Measurements from ENCODE around the gene GNAO1.
A peak's percentile ranks its signal among the peaks of the same experiment; 100 is the strongest.

The GNAO1 gene

DNA sequence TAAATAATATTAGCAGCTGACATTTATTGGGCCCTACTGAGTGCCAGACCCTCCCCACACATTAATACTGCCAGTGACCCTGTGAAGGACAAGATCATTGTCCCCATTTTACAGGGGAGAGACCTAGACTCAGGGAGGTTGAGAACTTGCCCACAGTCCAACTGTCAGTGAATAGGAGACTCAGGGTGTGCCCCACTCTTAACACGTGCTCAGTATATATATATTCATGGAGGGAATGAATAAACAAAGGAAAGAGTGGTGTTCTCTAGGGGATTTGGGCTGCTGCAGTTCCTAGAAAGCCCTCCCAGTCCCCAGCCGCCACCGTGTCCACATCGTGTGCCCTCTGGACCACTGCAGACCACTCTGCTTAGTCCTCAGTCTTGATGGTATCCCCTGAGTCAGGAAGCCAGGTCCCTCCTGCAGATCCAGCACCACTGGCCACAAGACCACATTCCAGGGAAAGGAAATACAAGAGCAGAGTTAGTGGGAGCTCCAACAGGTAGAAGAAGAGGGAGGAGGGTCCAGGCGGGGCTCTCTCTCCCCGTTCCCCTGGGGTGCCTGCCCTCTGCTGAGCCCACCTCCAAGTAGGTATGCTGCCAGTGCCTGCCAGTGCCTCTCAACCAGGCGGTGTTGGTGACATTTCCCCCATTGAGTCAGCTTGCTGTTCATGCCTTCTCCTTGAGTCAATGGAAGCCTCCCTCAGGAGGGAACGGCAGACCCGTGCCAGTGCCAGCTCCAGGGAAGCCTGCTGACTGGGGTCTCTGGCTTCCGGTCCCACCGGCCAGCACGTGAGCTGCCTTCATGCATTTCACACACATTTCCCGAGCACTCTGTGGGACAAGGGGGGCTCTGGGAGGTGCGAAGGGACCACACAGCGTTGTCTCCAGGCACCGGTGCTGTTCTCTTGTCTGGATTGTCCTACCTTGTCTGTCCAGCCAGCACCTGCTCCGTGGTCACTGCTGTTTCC, 75.6 kb downstream of the GNAO1 start:
- no peak for DNase-seq

DNA sequence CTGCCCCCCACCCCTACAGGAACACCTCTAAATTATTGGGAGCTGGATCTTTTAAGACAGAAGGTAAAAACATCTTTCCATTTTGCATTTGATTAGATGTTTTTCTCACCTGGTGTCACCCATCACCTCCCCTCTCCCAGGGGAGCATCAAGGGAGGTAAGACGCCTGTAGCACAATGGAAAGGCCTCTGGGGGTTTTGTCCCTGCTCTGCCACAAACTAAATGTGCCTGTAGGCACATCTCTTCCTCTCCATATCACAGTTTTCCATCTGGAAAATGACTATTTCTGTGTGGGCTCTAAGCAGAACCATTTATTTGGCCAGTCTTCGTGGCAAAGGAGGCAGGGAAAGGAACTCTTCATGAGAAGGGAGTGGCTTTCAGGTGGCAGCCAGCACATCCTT, 76.6 kb downstream of the GNAO1 start:
- DNase-seq, result no peak

DNA sequence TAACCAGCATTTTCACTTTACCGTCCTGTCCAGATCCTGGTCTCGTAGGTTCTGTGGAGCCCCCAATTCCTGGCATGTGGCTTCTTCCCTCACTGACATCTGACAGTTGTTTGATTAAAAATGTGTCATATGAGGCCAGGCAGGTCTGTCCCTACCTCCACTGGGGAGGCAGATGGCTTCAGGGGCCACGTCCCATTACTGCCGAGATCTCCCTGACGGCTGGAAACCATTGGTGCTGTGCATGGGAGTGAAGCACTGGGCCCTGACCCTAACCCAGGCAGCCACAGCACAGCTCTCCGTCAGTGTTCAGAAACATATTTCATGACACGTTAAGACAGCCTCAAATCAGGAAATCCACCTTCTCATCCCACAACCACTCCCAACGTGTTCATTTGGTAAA, 77.5 kb downstream of the GNAO1 start:
- no peak for DNase-seq

DNA sequence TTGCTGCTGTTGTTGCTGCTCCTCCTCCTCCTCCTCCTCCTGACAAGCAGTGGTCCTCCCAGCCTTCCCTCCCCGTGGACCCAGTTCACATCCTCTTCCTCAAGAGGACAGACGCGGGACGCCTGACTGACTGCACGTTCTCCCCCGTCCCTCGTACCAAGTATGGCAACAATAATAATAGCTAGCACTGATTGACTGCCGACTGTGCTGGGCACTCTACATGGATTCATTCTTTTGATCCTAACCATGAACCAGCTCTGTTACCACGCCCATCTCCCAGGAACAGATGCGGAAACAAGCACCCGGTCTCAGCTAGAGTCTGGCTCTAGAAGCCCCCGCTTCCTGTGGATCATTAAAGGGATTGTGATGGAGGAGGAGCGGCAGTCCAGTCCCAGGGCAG, 78.0 kb downstream of the GNAO1 start:
- no peak for DNase-seq

DNA sequence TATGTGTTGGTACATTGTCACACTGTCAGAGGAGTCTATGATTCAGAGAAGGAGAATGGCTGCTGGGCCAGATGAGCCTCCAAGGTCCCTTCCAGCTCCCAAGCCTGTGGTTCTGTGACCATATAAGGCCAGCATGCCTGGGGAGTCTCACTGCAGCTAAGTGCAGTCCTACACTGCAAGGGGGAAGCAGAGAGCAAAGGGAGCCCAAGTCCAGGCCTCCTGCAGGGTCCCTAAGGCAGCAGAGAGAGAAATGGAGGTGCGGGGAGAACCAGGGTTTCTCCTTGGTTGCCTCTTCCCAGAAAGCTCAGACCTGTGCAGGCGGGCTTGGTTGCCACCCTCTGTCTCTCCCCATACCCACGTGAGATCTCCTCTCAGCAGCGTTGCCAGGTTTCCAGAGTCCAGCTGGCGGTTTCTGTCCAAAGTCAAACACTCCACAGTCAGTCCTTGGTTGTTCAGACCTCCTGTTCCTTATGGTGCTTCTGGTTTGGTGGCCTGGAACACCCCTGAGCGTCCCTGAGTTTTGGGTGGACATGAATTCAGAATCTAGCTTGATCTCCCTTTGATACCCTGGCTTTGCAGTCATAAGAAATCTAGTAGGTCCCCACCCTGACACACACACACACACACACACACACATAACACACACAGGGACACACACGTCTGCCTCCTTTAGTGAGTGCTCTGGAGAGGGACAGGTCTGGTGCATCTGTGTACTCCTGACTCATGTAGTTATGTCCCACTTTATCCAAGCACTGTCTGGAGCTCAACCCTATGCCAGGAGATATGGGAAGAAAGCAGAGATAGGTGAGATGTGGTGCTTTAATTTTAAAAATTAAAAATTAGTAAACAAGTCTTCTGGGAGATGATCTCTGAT, 78.8 kb downstream of the GNAO1 start:
- no peak for DNase-seq

DNA sequence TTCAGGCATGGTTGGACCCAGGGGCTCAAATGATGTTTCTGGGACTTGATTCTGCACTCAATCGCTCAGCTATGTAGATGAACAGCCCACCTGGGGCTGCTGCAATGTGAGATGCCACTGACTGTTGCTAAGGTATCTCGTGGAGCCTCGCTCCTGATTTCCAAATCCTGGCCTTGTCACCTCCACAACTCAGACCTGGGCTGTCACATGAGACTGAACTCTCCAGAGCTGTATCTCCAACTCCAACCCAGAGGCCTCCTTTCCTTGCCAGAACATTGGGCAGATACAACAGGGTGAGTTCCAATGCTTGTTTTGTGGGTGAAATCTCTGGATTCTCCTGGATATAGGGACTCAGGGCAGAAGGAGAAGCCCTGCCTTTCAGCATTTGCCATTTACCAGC, 79.5 kb downstream of the GNAO1 start:
- no peak for DNase-seq

DNA sequence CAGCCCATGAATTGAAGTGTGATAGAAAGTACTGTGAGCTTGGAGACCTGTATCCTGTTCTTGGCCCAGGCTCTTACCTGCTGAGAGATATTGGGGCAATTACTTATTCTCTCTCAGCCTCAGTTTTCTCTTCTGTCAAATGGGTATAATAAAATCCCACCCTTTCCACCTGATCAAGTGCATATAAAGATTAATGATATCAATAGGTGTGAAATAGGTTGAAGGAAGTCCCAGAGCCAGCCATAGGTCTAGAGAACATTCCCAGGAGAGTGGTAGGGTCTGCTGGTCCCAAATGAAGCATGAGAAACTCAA, 81.2 kb downstream of the GNAO1 start:
- DNase-seq, result no peak

DNA sequence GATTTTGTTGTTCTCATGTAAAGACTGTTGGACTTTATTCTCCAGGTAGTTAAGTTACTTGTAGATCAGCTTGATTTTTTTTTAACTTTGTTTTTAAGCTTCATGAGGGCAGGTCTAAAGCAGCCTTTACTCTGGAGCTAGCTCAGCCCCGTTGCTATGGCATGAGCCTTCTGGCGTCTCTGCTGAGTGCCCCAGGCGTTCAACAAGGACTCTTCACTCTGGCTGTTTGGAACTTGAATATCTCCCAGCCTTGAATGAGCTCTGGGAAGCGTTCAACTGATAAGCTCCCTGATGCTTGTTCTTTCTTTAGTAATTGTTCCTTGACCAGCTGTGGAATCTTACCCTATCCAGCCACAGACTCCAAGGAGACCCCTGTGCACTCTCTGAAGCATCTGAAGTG, 82.3 kb downstream of the GNAO1 start:
- no peak for DNase-seq

DNA sequence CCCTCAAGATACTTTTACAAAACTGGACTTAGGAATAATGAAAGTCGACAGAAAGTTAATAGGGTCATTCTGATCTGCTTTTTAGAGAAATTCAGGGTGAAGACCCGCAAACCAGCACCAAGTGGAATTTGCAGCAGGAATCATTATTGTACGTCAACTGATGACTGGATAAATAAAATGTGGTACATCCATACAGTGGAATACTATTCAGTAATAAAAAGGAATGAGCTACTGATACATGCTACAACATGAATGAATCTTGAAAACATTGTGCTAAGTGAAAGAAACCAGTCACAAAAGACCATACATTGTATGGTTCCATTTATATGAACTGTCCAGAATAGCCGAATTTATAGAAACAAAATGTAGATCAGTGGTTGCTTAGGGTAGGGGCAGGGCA, 83.1 kb downstream of the GNAO1 start:
- DNase-seq, result no peak

DNA sequence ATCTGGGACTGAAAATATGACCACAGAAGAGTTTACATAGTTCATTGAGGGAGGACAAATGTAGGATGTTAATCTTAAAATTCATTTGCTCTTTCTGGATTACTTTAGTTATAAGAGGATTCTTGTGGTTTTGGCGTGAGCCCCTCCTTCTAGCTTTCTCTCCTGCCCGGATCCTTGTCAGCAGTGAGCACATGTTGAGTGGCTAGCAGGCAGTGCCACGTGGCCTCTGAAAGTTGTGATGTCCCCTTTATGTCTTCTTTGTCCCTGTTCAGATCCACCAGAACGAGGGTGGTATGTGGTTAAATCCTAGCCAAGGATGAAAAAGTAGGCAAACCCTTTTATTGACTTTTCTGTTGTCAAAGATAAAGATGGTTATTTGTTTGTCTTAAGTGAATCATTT, 83.8 kb downstream of the GNAO1 start:
- DNase-seq, result no peak

DNA sequence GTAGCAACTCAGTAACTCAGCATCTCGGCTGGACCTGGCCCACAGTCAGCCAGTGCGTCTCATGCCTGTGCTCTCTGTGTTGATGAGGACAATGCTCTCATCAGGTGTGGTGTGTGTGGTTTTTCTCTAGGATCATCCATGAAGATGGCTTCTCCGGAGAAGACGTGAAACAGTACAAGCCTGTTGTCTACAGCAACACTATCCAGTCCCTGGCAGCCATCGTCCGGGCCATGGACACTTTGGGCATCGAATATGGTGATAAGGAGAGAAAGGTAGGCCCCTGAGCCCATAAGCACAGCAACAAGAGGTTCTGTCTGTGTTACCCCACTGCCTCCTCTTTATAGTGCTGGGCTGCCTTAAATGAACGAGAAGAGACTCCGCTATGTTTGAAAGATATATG, 84.5 kb downstream of the GNAO1 start:
- no peak for DNase-seq

DNA sequence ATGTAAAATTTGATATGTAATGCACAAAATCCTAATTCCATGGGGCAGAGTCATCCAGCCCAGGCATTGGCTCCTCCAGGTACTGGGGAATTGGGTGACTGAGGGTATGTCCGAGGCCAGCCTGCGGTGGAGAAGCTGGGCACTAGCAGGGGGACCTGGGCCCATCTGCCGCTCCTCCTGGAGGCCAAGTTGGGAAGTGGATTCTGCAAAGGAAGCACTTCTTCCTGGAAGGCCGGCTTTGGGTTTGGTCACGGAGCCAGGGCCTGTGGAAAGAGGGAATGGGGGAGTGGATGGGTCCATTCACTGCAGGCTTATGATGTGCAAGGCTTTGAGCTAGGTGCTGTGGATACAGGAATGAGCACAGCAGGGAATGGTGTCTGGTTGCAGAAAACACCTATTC, 85.8 kb downstream of the GNAO1 start:
- no peak for DNase-seq

DNA sequence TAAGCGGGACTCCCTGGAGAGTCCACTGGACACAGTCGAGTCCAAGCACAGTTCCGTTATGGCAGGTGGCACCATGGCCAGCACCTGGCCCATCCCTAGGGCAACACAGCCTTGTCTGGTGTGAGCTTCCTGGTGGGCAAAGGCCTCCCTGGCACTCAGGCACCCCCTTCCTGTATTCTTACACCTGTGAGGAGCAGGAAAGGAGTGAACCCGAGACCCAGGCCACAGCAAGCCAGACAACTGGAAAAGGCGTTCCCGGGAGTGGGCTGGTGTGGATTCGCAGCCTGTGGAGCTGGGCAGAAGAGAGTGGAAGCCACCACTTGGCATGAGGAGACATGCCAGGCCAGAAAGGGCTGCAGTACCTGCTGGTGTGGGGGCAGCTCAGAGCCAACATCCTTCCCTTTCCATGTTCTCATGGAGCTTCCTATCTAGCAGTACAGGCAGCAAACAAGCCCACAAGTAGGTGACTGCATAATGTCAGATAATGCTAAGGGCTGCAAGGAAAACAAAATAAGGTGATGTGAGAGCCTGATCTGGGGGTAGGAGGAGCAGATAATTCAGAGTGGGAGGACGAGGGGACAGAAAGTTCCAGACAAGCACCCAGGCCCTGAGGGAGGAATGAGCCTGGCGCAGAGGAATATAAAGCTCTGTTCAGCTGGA, 87.0 kb downstream of the GNAO1 start:
- no peak for DNase-seq

DNA sequence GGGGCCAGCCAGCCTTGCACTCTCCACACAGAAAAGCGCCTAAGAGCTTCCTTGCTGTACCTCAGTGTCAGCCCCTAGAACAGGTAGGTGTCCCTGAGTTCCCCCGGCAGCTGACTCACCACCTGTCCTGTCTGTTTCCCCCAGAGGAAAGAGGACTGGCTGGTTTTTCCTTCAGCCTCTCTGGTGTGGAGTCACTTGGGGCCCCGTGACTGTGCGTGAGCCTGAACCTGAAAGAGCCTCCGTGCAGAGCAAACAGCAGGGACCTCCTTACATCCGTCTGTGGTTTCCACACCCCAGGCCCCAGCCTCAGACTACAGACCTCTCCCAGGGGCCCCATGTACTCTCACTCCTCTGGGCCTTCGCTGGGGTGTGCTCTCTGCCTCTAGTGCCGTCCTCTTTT, 87.8 kb downstream of the GNAO1 start:
- no peak for DNase-seq

DNA sequence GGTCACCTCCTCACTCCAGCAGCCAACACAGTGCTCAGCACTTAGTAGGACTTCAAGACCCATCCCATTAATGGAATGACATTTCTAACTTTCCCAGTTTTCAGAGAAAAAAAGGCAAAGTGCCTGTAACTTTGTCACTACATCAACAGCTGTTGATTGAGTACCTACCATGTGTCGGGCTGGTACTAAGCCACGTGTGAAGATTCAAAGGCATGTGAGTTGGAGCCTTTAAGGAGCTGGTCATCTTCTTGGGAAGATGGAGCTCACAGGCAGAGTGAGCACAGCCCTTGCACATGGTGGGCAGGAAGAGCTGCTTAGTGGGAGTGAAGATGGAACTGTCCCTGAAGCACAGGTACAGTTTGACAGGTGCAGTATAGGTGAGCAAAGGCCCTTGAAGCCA, 88.6 kb downstream of the GNAO1 start:
- no peak for DNase-seq

DNA sequence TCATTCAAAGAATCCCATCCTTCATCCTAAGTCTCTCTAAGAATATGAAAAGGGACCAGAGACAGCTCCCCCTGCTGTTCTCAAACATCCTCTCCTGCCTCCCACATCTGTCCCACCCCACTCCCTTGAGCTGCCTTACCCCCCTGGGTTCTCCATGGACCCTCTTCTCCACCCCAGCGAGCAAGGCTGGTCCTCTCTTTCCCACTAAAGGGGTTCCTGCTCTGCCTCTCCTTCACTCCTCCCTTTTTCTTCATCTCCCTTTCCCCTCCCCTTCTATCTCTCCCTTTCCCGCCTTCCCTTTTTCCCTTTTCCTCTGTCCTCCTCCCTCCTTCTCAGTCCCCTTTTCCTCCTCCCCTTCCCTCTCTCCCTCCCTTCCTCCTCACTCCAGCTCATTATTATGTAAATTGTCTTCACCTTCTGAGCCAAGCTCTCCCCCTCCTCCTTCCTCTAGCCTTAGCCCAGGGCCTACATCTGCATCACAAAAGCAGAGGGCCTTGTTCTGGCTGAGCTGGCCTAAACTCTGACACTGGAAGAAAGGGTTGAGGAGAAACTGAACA, 90.0 kb downstream of the GNAO1 start:
- no peak for DNase-seq

DNA sequence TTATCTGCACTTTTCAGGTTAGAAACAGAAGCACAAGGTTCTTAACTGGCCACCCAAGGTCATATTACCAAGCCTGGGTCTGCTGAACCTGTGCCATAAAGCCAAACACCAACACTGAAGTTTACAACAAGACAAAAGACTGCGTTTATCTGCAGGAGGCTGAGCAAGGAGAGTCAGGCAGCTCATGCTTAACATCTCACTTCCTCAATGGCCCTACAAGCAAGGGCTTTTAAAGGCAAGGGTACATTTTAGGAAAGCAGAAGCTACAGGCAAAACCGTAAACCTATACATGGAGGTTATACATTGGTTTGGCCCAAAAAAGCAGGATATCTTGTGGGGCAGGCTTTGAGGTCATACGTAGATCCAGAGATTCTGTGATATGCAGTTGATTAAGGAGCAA, 91.2 kb downstream of the GNAO1 start:
- no peak for DNase-seq

DNA sequence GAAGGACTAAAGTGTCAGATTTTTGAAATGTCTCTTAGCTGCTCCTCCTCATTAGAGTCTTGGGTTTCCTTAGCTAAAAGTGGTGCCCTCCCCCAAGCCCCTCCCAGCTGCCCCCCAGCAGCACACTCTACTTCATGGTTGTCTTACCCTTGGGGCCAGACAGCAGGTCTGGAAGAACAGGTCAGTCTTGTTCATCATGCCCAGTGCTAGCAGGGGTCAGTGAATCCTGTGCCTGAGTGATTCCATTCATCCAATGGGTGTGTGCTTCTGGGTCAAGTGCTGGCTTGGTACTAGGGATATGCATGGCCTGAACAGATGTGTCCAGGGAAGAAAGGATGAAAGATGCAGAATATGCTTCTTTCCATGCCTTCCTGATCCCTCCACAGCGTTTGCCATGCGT, 93.2 kb downstream of the GNAO1 start:
- DNase-seq, result no peak

DNA sequence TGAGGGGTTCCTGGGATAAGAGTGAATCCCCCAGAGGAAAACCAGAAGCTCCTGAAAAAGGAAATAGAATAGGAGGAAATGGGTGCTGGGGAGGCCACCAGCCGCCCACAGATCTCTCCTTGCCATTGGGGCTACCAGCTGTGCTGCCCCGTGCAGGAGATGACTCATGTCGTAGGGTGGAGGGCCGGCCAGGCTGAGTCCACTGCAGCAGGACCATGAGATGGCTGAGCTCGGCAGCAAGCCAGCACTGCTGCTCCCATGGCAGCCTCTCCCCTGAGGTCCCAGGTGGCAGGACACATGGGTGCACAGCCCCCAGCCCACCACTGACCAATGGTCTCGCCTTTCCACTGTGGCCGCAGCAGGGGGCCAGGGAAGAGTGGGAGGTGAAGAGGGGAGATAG, 95.5 kb downstream of the GNAO1 start:
- no peak for DNase-seq

DNA sequence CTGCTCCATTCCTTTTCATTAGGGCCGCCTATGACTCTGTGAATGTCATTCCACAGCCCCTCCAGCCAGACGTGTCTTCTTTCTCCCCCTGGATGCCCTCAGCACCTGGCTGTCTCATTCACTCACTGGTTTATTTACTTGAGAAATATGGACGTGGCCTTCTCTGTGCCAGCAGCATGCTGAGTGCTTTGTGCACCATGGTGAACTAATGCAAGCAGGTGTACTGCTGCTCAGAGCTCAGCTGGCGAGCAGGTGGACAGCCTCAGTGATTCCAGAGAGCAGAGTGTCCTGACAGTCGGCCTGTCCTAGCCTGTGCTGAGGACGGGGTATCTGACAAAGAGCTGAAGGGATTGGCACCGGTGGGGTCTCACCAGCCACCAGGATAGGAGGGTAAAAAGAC, 96.7 kb downstream of the GNAO1 start:
- DNase-seq, result peak; percentile 91

DNA sequence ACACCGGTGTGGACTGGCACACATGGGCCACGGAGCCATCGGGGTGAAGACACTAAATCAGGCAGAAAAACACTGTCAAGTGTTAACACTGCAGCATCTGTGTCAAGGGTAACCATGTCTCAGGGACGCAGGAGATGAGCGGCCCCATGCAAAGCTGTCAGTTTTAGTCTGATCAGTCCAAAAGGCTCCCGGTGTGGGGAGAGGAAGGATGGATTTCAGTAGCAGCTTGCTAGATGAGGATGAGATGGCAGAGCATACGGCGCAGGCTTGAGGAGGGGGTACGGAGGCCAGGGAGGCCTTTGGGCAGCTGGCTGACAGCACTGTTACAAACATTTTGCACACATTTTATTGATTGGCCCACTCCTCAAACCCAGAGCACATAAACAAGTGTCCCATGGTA, 98.1 kb downstream of the GNAO1 start:
- DNase-seq, result no peak

DNA sequence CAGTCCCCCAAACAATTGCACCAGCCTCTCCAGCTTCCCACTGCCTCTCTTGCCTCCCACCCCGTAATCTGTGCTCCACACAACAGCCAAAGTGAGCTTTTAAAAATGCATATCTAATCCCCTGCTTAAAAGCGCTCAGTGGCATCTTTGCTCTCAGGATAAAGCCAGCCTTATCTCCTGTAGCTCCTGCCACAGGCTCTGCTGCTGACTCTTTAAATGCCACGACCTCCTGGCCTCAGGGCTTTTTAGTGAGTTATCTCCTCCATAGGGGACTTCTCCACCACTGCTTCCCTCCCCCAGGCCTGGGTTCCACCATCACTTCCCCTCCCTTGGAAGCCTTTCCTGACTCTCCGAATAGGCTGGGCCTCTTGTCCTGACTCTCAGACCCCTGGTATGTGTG, 98.6 kb downstream of the GNAO1 start:
- DNase-seq, result no peak

DNA sequence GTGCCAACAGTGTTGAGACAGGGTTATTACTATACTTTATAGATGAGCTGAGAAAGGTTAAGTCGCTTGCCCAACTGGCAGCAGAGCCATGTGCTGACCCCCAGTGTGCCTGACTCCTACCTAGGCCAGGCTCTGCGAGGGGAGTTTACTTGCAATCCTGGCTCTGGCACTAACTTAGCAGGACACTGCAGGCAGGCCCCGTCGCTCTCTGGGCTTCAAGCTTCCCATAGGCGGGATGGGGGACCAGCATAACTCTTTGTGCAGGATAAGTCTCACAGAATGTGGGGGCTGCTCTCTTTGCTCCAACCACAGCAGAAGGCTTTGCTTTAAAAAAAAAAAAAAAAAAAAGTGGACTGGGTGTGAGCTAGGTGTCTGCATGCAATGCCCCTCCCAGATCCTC, 102.7 kb downstream of the GNAO1 start:
- no peak for DNase-seq

DNA sequence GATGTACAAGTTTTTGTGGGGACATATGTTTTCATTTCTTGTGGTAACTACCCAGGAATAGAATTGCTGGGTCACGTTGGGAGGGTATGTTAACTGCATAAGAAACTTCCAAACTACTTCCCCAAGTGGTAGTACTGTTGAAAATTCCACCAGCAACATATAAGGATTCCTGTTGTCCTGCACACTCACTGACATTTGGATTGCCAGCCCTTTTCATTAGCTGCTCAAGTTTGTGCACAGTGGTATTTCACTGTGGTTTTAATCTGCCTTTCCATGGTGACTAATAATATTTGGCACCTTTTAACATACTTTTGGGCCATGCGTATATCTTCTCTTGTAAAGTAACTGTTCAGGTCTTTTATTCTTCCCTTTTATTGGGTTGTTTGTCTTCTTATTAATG, 103.3 kb downstream of the GNAO1 start:
- DNase-seq, result no peak

All from SHP77 treated with DMSO at 0.1 percent for 48 hours (cell line).